Activated CD4-positive, alpha-beta T cell treated with anti-CD3 and anti-CD28 coated beads, Interleukin-2, amount 50 U/mL, for 24 hours (primary cell): ENCODE data around the gene CCDC182.
A peak's percentile ranks its signal among the peaks of the same experiment; 100 is the strongest.

Source experiments
- DNase-seq, 2 donors: peaks; one replicate each; pipeline ENCODE4 v3.0.0-alpha.2; 2020; ENCODE audit warnings: low read depth in 1 of 2, low spot score in 1 of 2

CCDC182 gene

GRCh38 chr17:57757735-57758134 lies 12.6 kb upstream of the CCDC182 start:
- DNase-seq: no peak

- DNase-seq: no peak
Observed at GRCh38 chr17:57756951-57757350, 11.9 kb upstream of the CCDC182 start.

GRCh38 chr17:57755480-57756070 lies 10.5 kb upstream of the CCDC182 start:
- DNase-seq: no peak

GRCh38 chr17:57752031-57752905 lies 7.2 kb upstream of the CCDC182 start:
- no peak for DNase-seq

- no peak for DNase-seq
Observed at GRCh38 chr17:57751348-57751971, 6.4 kb upstream of the CCDC182 start.

GRCh38 chr17:57750895-57751294 lies 5.8 kb upstream of the CCDC182 start:
- no peak for DNase-seq

GRCh38 chr17:57750109-57750871 lies 5.2 kb upstream of the CCDC182 start:
- no peak for DNase-seq

GRCh38 chr17:57749701-57750100 lies 4.6 kb upstream of the CCDC182 start:
- no peak for DNase-seq

GRCh38 chr17:57747221-57748017 lies 2.3 kb upstream of the CCDC182 start:
- peak in 1 of 2 donors; percentile 35 for DNase-seq

- no peak for DNase-seq
Observed at GRCh38 chr17:57746221-57746620, 1.1 kb upstream of the CCDC182 start.

GRCh38 chr17:57744195-57745170 lies 616 bp downstream of the CCDC182 start:
- DNase-seq: no peak

- DNase-seq: no peak
Observed at GRCh38 chr17:57740235-57740528, 4.9 kb downstream of the CCDC182 start.

GRCh38 chr17:57739402-57740234 lies 5.5 kb downstream of the CCDC182 start:
- DNase-seq: no peak

GRCh38 chr17:57737450-57737849 lies 7.6 kb downstream of the CCDC182 start:
- no peak for DNase-seq

GRCh38 chr17:57735707-57736106 lies 9.4 kb downstream of the CCDC182 start:
- no peak for DNase-seq

GRCh38 chr17:57735230-57735629 lies 9.9 kb downstream of the CCDC182 start:
- DNase-seq: no peak

GRCh38 chr17:57733085-57733484 lies 12.0 kb downstream of the CCDC182 start:
- no peak for DNase-seq

- no peak for DNase-seq
Observed at GRCh38 chr17:57732062-57732461, 13.0 kb downstream of the CCDC182 start.
